IPS-18a (cell line): Measurements from ENCODE around the gene PRDX1.
"Not testable (repeated sequence)": the region's sequence is repeated elsewhere in the genome, so short reads cannot be mapped to it uniquely, and the experiment has no call there.

Experiments used
- H3K27ac ChIP-seq: one replicate; pipeline ENCODE4 v1.5.1; 2013; ENCODE audit warnings: low read length
- H3K27me3 ChIP-seq: one replicate; pipeline ENCODE4 v1.6.1; 2013; ENCODE audit warnings: mild to moderate bottlenecking, low read length; ENCODE audit not compliant: control insufficient read depth, insufficient read depth
- H3K36me3 ChIP-seq: one replicate; pipeline ENCODE4 v1.6.1; 2013; ENCODE audit warnings: low read depth, low read length; ENCODE audit not compliant: control insufficient read depth
- H3K4me1 ChIP-seq: one replicate; pipeline ENCODE4 v1.6.1; 2013; ENCODE audit warnings: low read depth, low read length; ENCODE audit not compliant: control insufficient read depth
- H3K4me3 ChIP-seq: one replicate; pipeline ENCODE4 v1.5.1; 2013; ENCODE audit warnings: low read length
- H3K9ac ChIP-seq: one replicate; pipeline ENCODE4 v1.6.1; 2013; ENCODE audit warnings: mild to moderate bottlenecking, low read length, moderate library complexity
- H3K9me3 ChIP-seq: one replicate; pipeline ENCODE4 v1.6.1; 2013; ENCODE audit warnings: low read depth, low read length; ENCODE audit not compliant: control insufficient read depth

PRDX1 gene

GRCh38 chr1:45513532-45514260 lies 8.0 kb downstream of the PRDX1 start:
- H3K36me3 ChIP-seq = peaks cover 87% of the 10 kb centered on the region
- not testable (repeated sequence) for H3K9me3 ChIP-seq, H3K4me3 ChIP-seq, H3K27me3 ChIP-seq, H3K27ac ChIP-seq, H3K9ac ChIP-seq, H3K4me1 ChIP-seq

GRCh38 chr1:45512641-45513054 lies 9.0 kb downstream of the PRDX1 start:
- no peak overlapping the region for H3K4me3 ChIP-seq
- no peaks in the 10 kb centered on the region for H3K27me3 ChIP-seq
- H3K9ac ChIP-seq = no peak overlapping the region
- H3K27ac ChIP-seq = no peak overlapping the region
- no peaks in the 10 kb centered on the region for H3K4me1 ChIP-seq
- H3K9me3 ChIP-seq = no peaks in the 10 kb centered on the region
- peaks cover 78% of the 10 kb centered on the region for H3K36me3 ChIP-seq

- H3K9me3 ChIP-seq = no peaks in the 10 kb centered on the region
- no peak overlapping the region for H3K4me3 ChIP-seq
- no peak overlapping the region for H3K27ac ChIP-seq
- peaks cover 64% of the 10 kb centered on the region for H3K36me3 ChIP-seq
- H3K4me1 ChIP-seq = no peaks in the 10 kb centered on the region
- H3K9ac ChIP-seq = no peak overlapping the region
- no peaks in the 10 kb centered on the region for H3K27me3 ChIP-seq
Measured at GRCh38 chr1:45510972-45511527, 10.6 kb downstream of the PRDX1 start.

GRCh38 chr1:45510036-45510971 lies 11.4 kb downstream of the PRDX1 start:
- H3K27ac ChIP-seq = no peak overlapping the region
- H3K9ac ChIP-seq = no peak overlapping the region
- no peak overlapping the region for H3K4me3 ChIP-seq
- peaks cover 56% of the 10 kb centered on the region for H3K36me3 ChIP-seq
- no peaks in the 10 kb centered on the region for H3K9me3 ChIP-seq
- H3K4me1 ChIP-seq = no peaks in the 10 kb centered on the region
- H3K27me3 ChIP-seq = no peaks in the 10 kb centered on the region

- Histone ChIP-seq H3K36me3 (peaks cover 41% of the 10 kb centered on the region), H3K9me3 (no peaks in the 10 kb centered on the region), H3K9ac (no peak overlapping the region), H3K4me3 (no peak overlapping the region), H3K4me1 (no peaks in the 10 kb centered on the region), H3K27me3 (no peaks in the 10 kb centered on the region), H3K27ac (no peak overlapping the region)
Measured at GRCh38 chr1:45508295-45509151, 13.2 kb downstream of the PRDX1 start.

- Histone ChIP-seq H3K9ac (no peak overlapping the region), H3K4me1 (no peaks in the 10 kb centered on the region), H3K9me3 (no peaks in the 10 kb centered on the region), H3K4me3 (no peak overlapping the region), H3K27me3 (no peaks in the 10 kb centered on the region), H3K27ac (no peak overlapping the region), H3K36me3 (peaks cover 36% of the 10 kb centered on the region)
Measured at GRCh38 chr1:45507893-45508292, 13.8 kb downstream of the PRDX1 start.

- Histone ChIP-seq H3K4me1 (no peaks in the 10 kb centered on the region), H3K27ac (no peak overlapping the region), H3K4me3 (no peak overlapping the region), H3K36me3 (peaks cover 29% of the 10 kb centered on the region), H3K9ac (no peak overlapping the region), H3K9me3 (no peaks in the 10 kb centered on the region), H3K27me3 (no peaks in the 10 kb centered on the region)
Measured at GRCh38 chr1:45507195-45507594, 14.5 kb downstream of the PRDX1 start.

GRCh38 chr1:45503462-45504360 lies 18.0 kb downstream of the PRDX1 start:
- no peaks in the 10 kb centered on the region for H3K27me3 ChIP-seq
- no peak overlapping the region for H3K9ac ChIP-seq
- peaks cover 4% of the 10 kb centered on the region for H3K36me3 ChIP-seq

GRCh38 chr1:45501505-45501859 lies 20.2 kb downstream of the PRDX1 start:
- Histone ChIP-seq H3K4me1 (peaks cover 14% of the 10 kb centered on the region), H3K9ac (no peak overlapping the region), H3K9me3 (no peaks in the 10 kb centered on the region), H3K36me3 (peaks cover 4% of the 10 kb centered on the region), H3K27me3 (no peaks in the 10 kb centered on the region), H3K27ac (no peak overlapping the region), H3K4me3 (peak overlapping the region; percentile 86)

More at GRCh38 chr1:45503462-45504360, 18.0 kb downstream of the PRDX1 start:
- H3K27ac ChIP-seq = no peak overlapping the region
- H3K9me3 ChIP-seq = no peaks in the 10 kb centered on the region
- H3K4me3 ChIP-seq = no peak overlapping the region
- peaks cover 14% of the 10 kb centered on the region for H3K4me1 ChIP-seq

GRCh38 chr1:45499415-45499769 lies 22.3 kb downstream of the PRDX1 start:
- no peak overlapping the region for H3K27ac ChIP-seq
- H3K27me3 ChIP-seq = no peaks in the 10 kb centered on the region

More at GRCh38 chr1:45499415-45499769, 22.3 kb downstream of the PRDX1 start:
- Histone ChIP-seq H3K9ac (peak overlapping the region; percentile 24), H3K9me3 (no peaks in the 10 kb centered on the region), H3K36me3 (peaks cover 4% of the 10 kb centered on the region), H3K4me1 (peaks cover 14% of the 10 kb centered on the region), H3K4me3 (peak overlapping the region; percentile 86)
